Peyer's patch (tissue), 4 donors: Measurements from ENCODE around the gene POLR2B. TPM values are rescaled to one million over a fixed set of nuclear protein-coding genes. Genes with fewer than 3 reads are reported as not detected.

Experiments
- DNase-seq, 3 donors: peaks; one replicate each; pipeline ENCODE4 v3.0.0-alpha.2; 2017 to 2019
- H3K27ac ChIP-seq, 4 donors: fragments of 200-600 bp; sonication (generic); one replicate each; pipeline ENCODE4 v1.5.1; 2016 to 2019
- H3K27me3 ChIP-seq, 2 donors: fragments of 200-600 bp; sonication (generic); one replicate each; pipeline ENCODE4 v1.5.1; 2019
- H3K36me3 ChIP-seq, 3 donors: fragments of 200-600 bp; sonication (generic); one replicate each; pipeline ENCODE4 v1.5.1; 2016 to 2019
- H3K4me1 ChIP-seq, 4 donors: fragments of 200-600 bp; sonication (generic); one replicate each; pipeline ENCODE4 v1.5.1; 2016 to 2019
- H3K4me3 ChIP-seq, 4 donors: fragments of 200-600 bp; sonication (generic); 1 replicate in 3 of 4; 2 replicates in 1 of 4; pipeline ENCODE4 v1.5.1; 2016 to 2019; ENCODE audit warnings: mild to moderate bottlenecking in 1 of 4
- H3K9me3 ChIP-seq, 4 donors: fragments of 200-600 bp; sonication (generic); one replicate each; pipeline ENCODE4 v1.5.1; 2016 to 2019; ENCODE audit warnings: mild to moderate bottlenecking in 1 of 4
- POLR2A ChIP-seq, 2 donors: fragments of 450-650 bp; IDR thresholded peaks; one replicate each; pipeline ENCODE4 v1.5.1; 2017; ENCODE audit warnings: antibody characterized with exemption in 2 of 2, mild to moderate bottlenecking in 2 of 2, moderate library complexity in 2 of 2
- total RNA-seq, 4 donors: library from RNA; depleted of rRNA; stranded (reverse); fragments of >200 nt; gene quantifications; one replicate each; pipeline ENCODE4 v1.1.0, GENCODE V29; 2016
- TF ChIP-seq, protein P1 (sequence below), 6 experiments: fragments of 450-650 bp in 4 of 6; fragments of 200-600 bp in 2 of 6; sonication (generic) in 1 of 6; IDR thresholded peaks; one replicate each; pipeline ENCODE4 v1.5.1; 2017 to 2019; ENCODE audit warnings: antibody characterized with exemption in 6 of 6, mild to moderate bottlenecking in 3 of 6, moderate library complexity in 1 of 6

Gene POLR2B
- total RNA-seq, 4 donors from 2014 or later, result 81.5 to 117 (median 87.3) TPM

DNA sequence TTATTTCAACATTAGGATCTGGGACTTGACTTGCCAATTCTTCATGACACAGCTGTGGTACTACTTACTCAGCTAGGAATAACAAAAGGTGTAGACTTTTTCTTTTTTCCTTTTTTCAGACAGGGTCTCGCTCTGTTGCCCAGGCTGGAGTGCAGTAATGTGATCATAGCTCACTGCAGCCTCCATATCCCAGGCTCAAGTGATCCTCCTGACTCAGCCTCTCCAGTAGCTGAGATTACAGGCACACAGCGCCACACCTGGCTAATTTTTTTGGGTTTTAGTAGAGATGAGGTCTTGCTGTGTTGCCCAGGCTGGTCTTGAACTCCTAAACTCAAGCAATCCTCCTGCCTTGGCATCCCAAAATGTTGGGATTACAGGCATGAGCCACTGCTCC lies 17.6 kb upstream of the POLR2B start:
- Histone ChIP-seq H3K27ac (no peak overlapping the region), H3K36me3 (peaks cover 0 to 48% (median 0%) of the 10 kb centered on the region in 3 donors), H3K4me1 (no peaks in the 10 kb centered on the region), H3K4me3 (no peak overlapping the region), H3K9me3 (no peaks in the 10 kb centered on the region), H3K27me3 (no peaks in the 10 kb centered on the region)
- no peak for DNase-seq
- TF ChIP-seq POLR2A (IDR thresholded peaks at IDR 0.05), result no peak
- TF ChIP-seq, protein P1, sequence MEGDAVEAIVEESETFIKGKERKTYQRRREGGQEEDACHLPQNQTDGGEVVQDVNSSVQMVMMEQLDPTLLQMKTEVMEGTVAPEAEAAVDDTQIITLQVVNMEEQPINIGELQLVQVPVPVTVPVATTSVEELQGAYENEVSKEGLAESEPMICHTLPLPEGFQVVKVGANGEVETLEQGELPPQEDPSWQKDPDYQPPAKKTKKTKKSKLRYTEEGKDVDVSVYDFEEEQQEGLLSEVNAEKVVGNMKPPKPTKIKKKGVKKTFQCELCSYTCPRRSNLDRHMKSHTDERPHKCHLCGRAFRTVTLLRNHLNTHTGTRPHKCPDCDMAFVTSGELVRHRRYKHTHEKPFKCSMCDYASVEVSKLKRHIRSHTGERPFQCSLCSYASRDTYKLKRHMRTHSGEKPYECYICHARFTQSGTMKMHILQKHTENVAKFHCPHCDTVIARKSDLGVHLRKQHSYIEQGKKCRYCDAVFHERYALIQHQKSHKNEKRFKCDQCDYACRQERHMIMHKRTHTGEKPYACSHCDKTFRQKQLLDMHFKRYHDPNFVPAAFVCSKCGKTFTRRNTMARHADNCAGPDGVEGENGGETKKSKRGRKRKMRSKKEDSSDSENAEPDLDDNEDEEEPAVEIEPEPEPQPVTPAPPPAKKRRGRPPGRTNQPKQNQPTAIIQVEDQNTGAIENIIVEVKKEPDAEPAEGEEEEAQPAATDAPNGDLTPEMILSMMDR (IDR thresholded peaks at IDR 0.05), result no peak

DNA sequence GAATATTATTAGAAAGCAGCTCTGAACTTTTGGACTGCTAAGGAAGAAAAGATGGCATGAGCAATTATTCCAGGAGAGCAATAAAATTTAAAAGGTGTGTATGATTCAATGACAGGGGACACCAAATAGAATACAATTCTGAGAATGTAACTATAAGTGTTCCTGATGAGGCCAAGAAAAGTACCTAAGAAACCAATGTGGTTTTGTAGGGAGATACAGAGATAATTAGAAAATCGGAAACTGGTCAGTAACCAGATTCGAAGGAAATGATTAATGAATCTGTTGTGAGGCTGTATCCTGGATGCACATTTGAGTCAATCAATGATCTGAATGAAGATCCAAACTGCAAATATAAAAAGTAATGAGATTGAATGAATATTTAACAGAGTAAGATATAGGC lies 7.3 kb upstream of the POLR2B start:
- Histone ChIP-seq H3K36me3 (peaks cover 0 to 83% (median 0%) of the 10 kb centered on the region in 3 donors), H3K27me3 (no peaks in the 10 kb centered on the region), H3K4me3 (no peak overlapping the region), H3K4me1 (peaks cover 0 to 15% (median 6%) of the 10 kb centered on the region in 4 donors), H3K27ac (no peak overlapping the region), H3K9me3 (no peaks in the 10 kb centered on the region)
- DNase-seq, result no peak
- TF ChIP-seq, protein P1 (IDR thresholded peaks at IDR 0.05), result no peak
- no peak for TF ChIP-seq POLR2A (IDR thresholded peaks at IDR 0.05)

DNA sequence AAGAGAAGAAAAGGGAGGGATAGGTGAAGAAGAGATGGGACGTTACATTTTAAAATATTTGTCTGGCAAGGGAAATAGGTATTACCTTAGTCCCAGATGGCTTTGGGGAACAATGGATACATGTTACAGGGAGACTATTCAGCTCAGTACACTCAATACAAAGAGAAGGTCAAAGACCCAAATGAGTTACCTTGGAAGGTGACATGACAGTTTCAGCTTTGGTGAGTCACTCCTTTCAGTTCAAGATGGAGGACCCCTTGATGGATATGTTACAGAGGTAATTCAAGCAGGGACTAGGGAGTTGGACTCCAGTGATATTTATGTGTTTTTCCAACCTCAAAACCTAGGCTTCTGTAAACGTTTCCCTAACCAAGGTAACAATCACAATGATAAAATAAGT lies 6.3 kb upstream of the POLR2B start:
- H3K36me3 ChIP-seq, result peaks cover 0 to 74% (median 0%) of the 10 kb centered on the region in 3 donors

DNA sequence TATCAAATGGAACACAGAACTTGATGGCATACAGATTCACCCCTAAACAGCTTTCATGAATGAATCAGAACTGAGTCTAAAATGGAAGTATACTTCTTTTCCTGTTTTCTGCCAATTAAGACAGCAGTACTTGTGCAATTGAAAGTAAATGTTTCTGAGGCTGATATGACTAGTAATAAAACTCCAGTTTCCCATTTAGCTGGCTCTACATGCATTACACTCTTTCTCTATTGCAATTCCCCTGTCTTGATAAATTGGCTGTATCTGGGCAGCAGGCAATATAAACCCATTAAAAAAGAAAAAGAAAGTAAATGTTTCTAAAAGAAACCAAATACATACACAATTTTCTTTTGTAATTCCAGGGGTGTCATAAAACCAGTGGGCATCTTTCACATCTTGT lies 5.9 kb upstream of the POLR2B start:
- Histone ChIP-seq H3K9me3 (no peaks in the 10 kb centered on the region), H3K27me3 (no peaks in the 10 kb centered on the region), H3K36me3 (peaks cover 0 to 70% (median 0%) of the 10 kb centered on the region in 3 donors), H3K4me1 (peaks cover 0 to 15% (median 6%) of the 10 kb centered on the region in 4 donors), H3K4me3 (no peak overlapping the region), H3K27ac (no peak overlapping the region)
- TF ChIP-seq, protein P1 (IDR thresholded peaks at IDR 0.05), result no peak
- TF ChIP-seq POLR2A (IDR thresholded peaks at IDR 0.05), result no peak
- no peak for DNase-seq

More for the DNA sequence above, 6.3 kb upstream of the POLR2B start:
- Histone ChIP-seq H3K4me3 (no peak overlapping the region), H3K27ac (no peak overlapping the region), H3K9me3 (no peaks in the 10 kb centered on the region), H3K27me3 (no peaks in the 10 kb centered on the region), H3K4me1 (peaks cover 0 to 15% (median 6%) of the 10 kb centered on the region in 4 donors)
- TF ChIP-seq, protein P1 (IDR thresholded peaks at IDR 0.05), result no peak
- TF ChIP-seq POLR2A (IDR thresholded peaks at IDR 0.05), result no peak
- no peak for DNase-seq

DNA sequence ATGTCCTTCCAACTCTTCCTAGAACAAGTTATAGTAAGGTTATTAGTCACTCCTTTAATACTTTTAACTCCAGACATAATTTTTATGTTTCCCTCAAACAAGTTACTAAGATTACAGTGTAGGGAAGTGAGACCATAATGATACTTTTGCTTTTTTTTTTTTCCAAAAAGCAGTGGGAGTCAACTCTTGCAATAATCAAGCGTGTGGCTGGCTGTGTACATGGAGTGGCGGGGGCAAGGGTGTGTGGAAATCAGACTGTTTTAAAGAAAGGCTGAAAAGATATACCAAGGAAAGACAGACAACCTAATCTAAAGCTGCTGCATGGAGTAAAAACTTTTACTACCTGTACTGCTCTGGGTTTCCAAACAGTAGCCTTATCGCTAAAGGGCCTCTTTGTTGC lies 5.4 kb upstream of the POLR2B start:
- no peak for TF ChIP-seq POLR2A (IDR thresholded peaks at IDR 0.05)
- TF ChIP-seq, protein P1 (IDR thresholded peaks at IDR 0.05), result no peak
- Histone ChIP-seq H3K4me1 (peaks cover 0 to 15% (median 6%) of the 10 kb centered on the region in 4 donors), H3K4me3 (no peak overlapping the region), H3K9me3 (no peaks in the 10 kb centered on the region), H3K27ac (no peak overlapping the region), H3K27me3 (no peaks in the 10 kb centered on the region), H3K36me3 (peaks cover 0 to 64% (median 0%) of the 10 kb centered on the region in 3 donors)
- no peak for DNase-seq
